Ectodermal cell (in vitro differentiated cells): ENCODE measurements around the gene PLPPR5.
"Not testable (repeated sequence)": the region's sequence is repeated elsewhere in the genome, so short reads cannot be mapped to it uniquely, and the experiment has no call there.

Experiments used
- H3K27ac ChIP-seq: 2 replicates; pipeline ENCODE4 v1.7.0; 2013; ENCODE audit warnings: mild to moderate bottlenecking, low read depth, low read length; ENCODE audit not compliant: insufficient read depth, poor library complexity, severe bottlenecking
- H3K27me3 ChIP-seq: 2 replicates; pipeline ENCODE4 v1.7.0; 2013; ENCODE audit warnings: mild to moderate bottlenecking, low read length; ENCODE audit not compliant: insufficient read depth, control insufficient read depth, poor library complexity, severe bottlenecking
- H3K36me3 ChIP-seq: one replicate; pipeline ENCODE4 v1.7.0; 2013; ENCODE audit warnings: low read length; ENCODE audit not compliant: control insufficient read depth, insufficient read depth
- H3K4me1 ChIP-seq: one replicate; pipeline ENCODE4 v1.7.0; 2013; ENCODE audit warnings: low read length; ENCODE audit not compliant: control insufficient read depth, insufficient read depth
- H3K4me3 ChIP-seq: 2 replicates; pipeline ENCODE4 v1.7.0; 2013; ENCODE audit warnings: low read depth, low read length, control low read depth; ENCODE audit not compliant: insufficient read depth
- H3K9me3 ChIP-seq: 2 replicates; pipeline ENCODE4 v1.7.0; 2013; ENCODE audit warnings: mild to moderate bottlenecking, low read length, moderate library complexity; ENCODE audit not compliant: control insufficient read depth
- WGBS, 2 experiments: methylation state at CpG; one replicate each; pipeline ENCODE4 v1.1.7; 2013; ENCODE audit warnings: missing lambda C conversion rate in 2 of 2; 5-methylcytosine and 5-hydroxymethylcytosine counted together

PLPPR5 gene

GRCh38 chr1:98898940-98899339 is 105.7 kb downstream of the PLPPR5 start:
- Histone ChIP-seq H3K36me3 (no peaks in the 10 kb centered on the region), H3K4me3 (no peak overlapping the region), H3K27me3 (no peaks in the 10 kb centered on the region), H3K4me1 (no peaks in the 10 kb centered on the region), H3K27ac (no peak overlapping the region), H3K9me3 (no peaks in the 10 kb centered on the region)
- WGBS, 2 experiments = 87 to 94% methylated on average over 2 of the region's 2 CpGs

GRCh38 chr1:98897479-98897878 is 107.2 kb downstream of the PLPPR5 start:
- Histone ChIP-seq H3K4me1 (no peaks in the 10 kb centered on the region), H3K27ac (no peak overlapping the region), H3K4me3 (no peak overlapping the region), H3K9me3 (no peaks in the 10 kb centered on the region), H3K27me3 (no peaks in the 10 kb centered on the region), H3K36me3 (no peaks in the 10 kb centered on the region)
- 100% methylated on average over 1 of the region's 2 CpGs for WGBS, 2 experiments

- Histone ChIP-seq H3K4me1 (no peaks in the 10 kb centered on the region), H3K9me3 (no peaks in the 10 kb centered on the region), H3K27ac (no peak overlapping the region), H3K27me3 (no peaks in the 10 kb centered on the region), H3K4me3 (no peak overlapping the region), H3K36me3 (no peaks in the 10 kb centered on the region)
- WGBS, 2 experiments = 97 to 99% methylated on average over 6 of the region's 6 CpGs
Measured at GRCh38 chr1:98896711-98897445, 107.8 kb downstream of the PLPPR5 start.

- 90 to 98% methylated on average over 1 to 2 of the region's 2 CpGs for WGBS, 2 experiments
- no peaks in the 10 kb centered on the region for H3K4me1 ChIP-seq
- no peaks in the 10 kb centered on the region for H3K9me3 ChIP-seq
Measured at GRCh38 chr1:98893371-98893770, 111.3 kb downstream of the PLPPR5 start.

GRCh38 chr1:98888869-98889268 is 115.8 kb downstream of the PLPPR5 start:
- Histone ChIP-seq H3K4me3 (no peak overlapping the region), H3K27ac (no peak overlapping the region), H3K4me1 (no peaks in the 10 kb centered on the region)

More at GRCh38 chr1:98893371-98893770, 111.3 kb downstream of the PLPPR5 start:
- Histone ChIP-seq H3K27me3 (no peaks in the 10 kb centered on the region), H3K4me3 (no peak overlapping the region), H3K36me3 (no peaks in the 10 kb centered on the region), H3K27ac (no peak overlapping the region)

GRCh38 chr1:98887507-98887906 is 117.2 kb downstream of the PLPPR5 start:
- Histone ChIP-seq H3K27ac (no peak overlapping the region), H3K36me3 (no peaks in the 10 kb centered on the region), H3K9me3 (no peaks in the 10 kb centered on the region), H3K27me3 (no peaks in the 10 kb centered on the region), H3K4me1 (no peaks in the 10 kb centered on the region), H3K4me3 (no peak overlapping the region)
- WGBS, 2 experiments = 100% methylated on average over 1 of the region's 1 CpG; no CpG with 5 or more reads in 1 of the 2 experiments

More at GRCh38 chr1:98888869-98889268, 115.8 kb downstream of the PLPPR5 start:
- Histone ChIP-seq H3K9me3 (no peaks in the 10 kb centered on the region), H3K27me3 (no peaks in the 10 kb centered on the region), H3K36me3 (no peaks in the 10 kb centered on the region)

- H3K36me3 ChIP-seq = no peaks in the 10 kb centered on the region
- H3K4me1 ChIP-seq = no peaks in the 10 kb centered on the region
- no peak overlapping the region for H3K4me3 ChIP-seq
- no peaks in the 10 kb centered on the region for H3K9me3 ChIP-seq
- no peak overlapping the region for H3K27ac ChIP-seq
- H3K27me3 ChIP-seq = no peaks in the 10 kb centered on the region
Measured at GRCh38 chr1:98884864-98885263, 119.8 kb downstream of the PLPPR5 start.

- no peaks in the 10 kb centered on the region for H3K9me3 ChIP-seq
- H3K27me3 ChIP-seq = no peaks in the 10 kb centered on the region
- H3K36me3 ChIP-seq = no peaks in the 10 kb centered on the region
- H3K4me1 ChIP-seq = no peaks in the 10 kb centered on the region
- no peak overlapping the region for H3K4me3 ChIP-seq
- H3K27ac ChIP-seq = no peak overlapping the region
- 94 to 96% methylated on average over 4 of the region's 4 CpGs for WGBS, 2 experiments
Measured at GRCh38 chr1:98881901-98882300, 122.8 kb downstream of the PLPPR5 start.

- not testable (repeated sequence) for H3K9me3 ChIP-seq, H3K27me3 ChIP-seq, H3K36me3 ChIP-seq, H3K4me1 ChIP-seq, H3K27ac ChIP-seq, H3K4me3 ChIP-seq
- WGBS, 2 experiments = 94 to 96% methylated on average over 11 of the region's 11 CpGs
Measured at GRCh38 chr1:98881234-98881633, 123.4 kb downstream of the PLPPR5 start.

GRCh38 chr1:98874828-98875227 is 129.8 kb downstream of the PLPPR5 start:
- H3K36me3 ChIP-seq = no peaks in the 10 kb centered on the region
- 91 to 100% methylated on average over 1 to 2 of the region's 2 CpGs for WGBS, 2 experiments
- H3K4me1 ChIP-seq = no peaks in the 10 kb centered on the region
- no peaks in the 10 kb centered on the region for H3K9me3 ChIP-seq
- no peak overlapping the region for H3K4me3 ChIP-seq
- no peak overlapping the region for H3K27ac ChIP-seq
- H3K27me3 ChIP-seq = no peaks in the 10 kb centered on the region
